SU-DHL-6 (cell line): Measurements from ENCODE around the gene CDH13.

Experiments
- H2AFZ ChIP-seq: fragments of 200-600 bp; sonication (generic); 2 replicates; pipeline ENCODE4 v1.6.1; 2014; ENCODE audit warnings: low read depth, mild to moderate bottlenecking, moderate library complexity, mixed read lengths, antibody characterized with exemption, low read length; ENCODE audit not compliant: severe bottlenecking
- H3F3A ChIP-seq: fragments of 200-600 bp; shearing (Covaris generic); 2 replicates; pipeline ENCODE4 v1.6.0; 2016; ENCODE audit warnings: antibody characterized with exemption, mild to moderate bottlenecking; ENCODE audit not compliant: insufficient read depth
- H3K27ac ChIP-seq: fragments of 200-600 bp; sonication (generic); 2 replicates; pipeline ENCODE4 v1.5.1; 2016; ENCODE audit warnings: low read depth, mild to moderate bottlenecking, low read length, moderate library complexity, mixed read lengths
- H3K27me3 ChIP-seq: fragments of 200-600 bp; sonication (generic), shearing (Covaris generic); 2 replicates; pipeline ENCODE4 v1.6.0; 2014; ENCODE audit warnings: mild to moderate bottlenecking, low read length
- H3K36me3 ChIP-seq: fragments of 200-600 bp; sonication (generic); 2 replicates; pipeline ENCODE4 v1.6.1; 2014; ENCODE audit warnings: mild to moderate bottlenecking, low read length, mixed read lengths
- H3K4me2 ChIP-seq: fragments of 300-600, 200-600 bp; shearing (Covaris generic), sonication (generic); 2 replicates; pipeline ENCODE4 v1.6.0; 2014; ENCODE audit warnings: low read length, low read depth, mild to moderate bottlenecking; ENCODE audit not compliant: poor library complexity, severe bottlenecking
- H3K4me3 ChIP-seq: fragments of 200-600 bp; sonication (generic); 2 replicates; pipeline ENCODE4 v1.5.1; 2014; ENCODE audit warnings: antibody characterized with exemption, low read length, mild to moderate bottlenecking, mixed read lengths; ENCODE audit not compliant: insufficient read depth, poor library complexity, severe bottlenecking
- H3K79me2 ChIP-seq: fragments of 200-600 bp; sonication (generic); 2 replicates; pipeline ENCODE4 v1.6.1; 2014; ENCODE audit warnings: mild to moderate bottlenecking, low read length, moderate library complexity; ENCODE audit not compliant: insufficient read depth
- H3K9ac ChIP-seq: fragments of 200-600 bp; sonication (generic); 2 replicates; pipeline ENCODE4 v1.7.0; 2014; ENCODE audit warnings: mild to moderate bottlenecking, low read length
- H3K9me2 ChIP-seq: fragments of 200-600 bp; sonication (generic); replicated peaks from 2 replicates; pipeline ENCODE4 v1.6.1; 2014; ENCODE audit warnings: low read length; ENCODE audit not compliant: insufficient read depth
- H3K9me3 ChIP-seq: fragments of 200-600 bp; sonication (generic); 2 replicates; pipeline ENCODE4 v1.6.1; 2014; ENCODE audit warnings: low read length, mixed read lengths; ENCODE audit not compliant: insufficient read depth
- H4K20me1 ChIP-seq: fragments of 200-600 bp; sonication (generic); 2 replicates; pipeline ENCODE4 v1.6.1; 2014; ENCODE audit warnings: low read depth, mild to moderate bottlenecking, antibody characterized with exemption, low read length, moderate library complexity, mixed read lengths
- CTCF ChIP-seq: fragments of 200-600 bp; sonication (generic); IDR thresholded peaks from one replicate; pipeline ENCODE4 v1.5.1; 2017; ENCODE audit warnings: antibody characterized with exemption, mild to moderate bottlenecking, low read length, moderate library complexity; ENCODE audit not compliant: insufficient read depth, poor library complexity, severe bottlenecking
- EZH2phosphoT487 ChIP-seq: fragments of 200-600 bp; sonication (generic), shearing (Covaris generic); conservative IDR thresholded peaks from 2 replicates; pipeline ENCODE4 v1.6.1; 2018; ENCODE audit warnings: mild to moderate bottlenecking, antibody characterized with exemption, low read length, moderate library complexity, mixed read lengths

CDH13 gene

GRCh38 chr16:83661656-83662055 lies 1034.9 kb downstream of the CDH13 start:
- Histone ChIP-seq H3K9me2 (no peaks in the 10 kb centered on the region), H2AFZ (no peak overlapping the region), H3K4me3 (no peak overlapping the region), H3K9ac (no peak overlapping the region), H3K27me3 (no peaks in the 10 kb centered on the region; the same call in 1 of the 2 replicates), H3K9me3 (no peaks in the 10 kb centered on the region), H4K20me1 (no peaks in the 10 kb centered on the region), H3K79me2 (no peaks in the 10 kb centered on the region), H3K36me3 (no peaks in the 10 kb centered on the region), H3K4me2 (no peak overlapping the region), H3K27ac (no peak overlapping the region), H3F3A (no peaks in the 10 kb centered on the region)
- no peak for TF ChIP-seq EZH2phosphoT487
- no peak for TF ChIP-seq CTCF

DNA sequence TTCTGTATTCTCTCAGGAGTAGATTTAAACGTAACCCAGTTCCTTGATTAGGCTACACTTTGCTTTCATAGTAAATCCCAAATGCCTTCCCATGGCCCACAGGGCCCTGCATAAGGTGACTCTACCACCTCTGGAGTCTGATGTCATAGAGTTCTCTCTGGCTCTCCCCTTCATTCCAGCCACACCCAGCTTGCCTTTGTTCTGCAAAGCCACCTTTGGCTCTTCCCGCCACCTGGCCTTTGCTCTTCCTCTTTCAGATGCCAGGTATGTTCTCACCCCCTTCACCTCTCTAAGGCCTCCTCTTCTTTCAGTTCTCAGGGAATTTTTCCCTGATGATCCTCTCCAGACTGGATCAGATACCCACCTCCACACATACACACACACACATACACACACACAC lies 1039.7 kb downstream of the CDH13 start:
- no peak overlapping the region for H3K4me3 ChIP-seq
- H3K79me2 ChIP-seq, result no peaks in the 10 kb centered on the region
- no peak overlapping the region for H3K27ac ChIP-seq
- TF ChIP-seq EZH2phosphoT487 (no peak), CTCF (no peak)
- no peak overlapping the region for H3K9ac ChIP-seq
- H4K20me1 ChIP-seq, result no peaks in the 10 kb centered on the region
- H3K9me3 ChIP-seq, result peaks cover 7% of the 10 kb centered on the region; the same call in 1 of the 2 replicates
- no peak overlapping the region for H3K4me2 ChIP-seq
- H3K27me3 ChIP-seq, result no peaks in the 10 kb centered on the region; the same call in 1 of the 2 replicates
- no peak overlapping the region for H2AFZ ChIP-seq
- H3K36me3 ChIP-seq, result no peaks in the 10 kb centered on the region
- H3F3A ChIP-seq, result no peaks in the 10 kb centered on the region
- no peaks in the 10 kb centered on the region for H3K9me2 ChIP-seq

DNA sequence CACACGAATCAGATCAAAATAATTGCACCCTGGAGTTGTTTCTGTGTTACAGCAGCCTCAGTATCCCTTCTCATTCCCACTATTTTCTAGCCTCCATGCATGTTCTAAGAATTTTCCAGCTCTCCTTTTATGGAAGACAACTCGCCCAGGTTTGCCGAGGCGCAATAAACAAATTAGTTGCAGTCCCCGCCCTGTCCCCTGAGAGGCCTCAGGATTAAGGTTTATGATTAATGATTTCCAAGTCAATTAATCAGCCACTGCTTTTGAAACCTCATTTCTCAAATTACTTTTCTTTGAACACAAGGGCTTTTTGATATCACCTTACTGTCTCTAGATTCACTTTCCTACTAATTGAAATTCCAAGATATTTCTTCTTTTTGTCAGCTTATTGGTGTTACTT lies 1042.7 kb downstream of the CDH13 start:
- no peaks in the 10 kb centered on the region for H3K36me3 ChIP-seq
- H3K27ac ChIP-seq, result no peak overlapping the region
- no peak overlapping the region for H3K9ac ChIP-seq
- peaks cover 7% of the 10 kb centered on the region; the same call in 1 of the 2 replicates for H3K9me3 ChIP-seq
- TF ChIP-seq EZH2phosphoT487 (no peak), CTCF (no peak)
- H3F3A ChIP-seq, result no peaks in the 10 kb centered on the region
- H3K27me3 ChIP-seq, result no peaks in the 10 kb centered on the region; the same call in 1 of the 2 replicates
- H3K79me2 ChIP-seq, result no peaks in the 10 kb centered on the region
- no peak overlapping the region for H2AFZ ChIP-seq
- no peaks in the 10 kb centered on the region for H4K20me1 ChIP-seq
- no peaks in the 10 kb centered on the region for H3K9me2 ChIP-seq
- H3K4me2 ChIP-seq, result no peak overlapping the region
- H3K4me3 ChIP-seq, result no peak overlapping the region
